GM19099 (cell line): ENCODE measurements around the gene LYRM2.

Source experiments
- POLR2A ChIP-seq: IDR thresholded peaks from 3 replicates; pipeline ENCODE4 v1.6.1; 2011; ENCODE audit warnings: low read depth; ENCODE audit not compliant: insufficient read length; ENCODE audit errors: extremely low read depth

LYRM2 gene

GRCh38 chr6:89554106-89554505 lies 84.4 kb downstream of the LYRM2 start:
- TF ChIP-seq POLR2A: no peak

- no peak for TF ChIP-seq POLR2A
These were observed 85.1 kb downstream of the LYRM2 start for GRCh38 chr6:89553431-89553830.

GRCh38 chr6:89547281-89547680 lies 91.3 kb downstream of the LYRM2 start:
- no peak for TF ChIP-seq POLR2A

- TF ChIP-seq POLR2A: no peak
These were observed 95.7 kb downstream of the LYRM2 start for GRCh38 chr6:89542866-89543265.

GRCh38 chr6:89542081-89542857 lies 96.3 kb downstream of the LYRM2 start:
- TF ChIP-seq POLR2A: no peak

- TF ChIP-seq POLR2A: no peak
These were observed 98.8 kb downstream of the LYRM2 start for GRCh38 chr6:89539779-89540178.

GRCh38 chr6:89536231-89536630 lies 102.3 kb downstream of the LYRM2 start:
- no peak for TF ChIP-seq POLR2A

- no peak for TF ChIP-seq POLR2A
These were observed 107.6 kb downstream of the LYRM2 start for GRCh38 chr6:89530982-89531381.

- TF ChIP-seq POLR2A: no peak
These were observed 109.7 kb downstream of the LYRM2 start for GRCh38 chr6:89528866-89529265.

- TF ChIP-seq POLR2A: no peak
These were observed 110.9 kb downstream of the LYRM2 start for GRCh38 chr6:89527634-89528033.

- TF ChIP-seq POLR2A: no peak
These were observed 112.0 kb downstream of the LYRM2 start for GRCh38 chr6:89526563-89526869.

- TF ChIP-seq POLR2A: no peak
These were observed 112.6 kb downstream of the LYRM2 start for GRCh38 chr6:89525786-89526562.

GRCh38 chr6:89522778-89523177 lies 115.8 kb downstream of the LYRM2 start:
- no peak for TF ChIP-seq POLR2A

- no peak for TF ChIP-seq POLR2A
These were observed 117.8 kb downstream of the LYRM2 start for GRCh38 chr6:89520736-89521135.

GRCh38 chr6:89518352-89519055 lies 120.0 kb downstream of the LYRM2 start:
- TF ChIP-seq POLR2A: no peak
